H9 (cell line): ENCODE data around the gene MAD1L1. TPM values are rescaled to one million over a fixed set of nuclear protein-coding genes. Genes with fewer than 3 reads are reported as not detected.

Source experiments
- DNase-seq: peaks from one replicate; pipeline ENCODE4 v3.0.0-alpha.2; 2017
- H2AFZ ChIP-seq: one replicate; pipeline ENCODE4 v1.6.1; 2013; ENCODE audit warnings: mild to moderate bottlenecking, low read length, control low read depth, moderate library complexity
- H2AK5ac ChIP-seq: 2 replicates; pipeline ENCODE4 v1.6.1; 2013; ENCODE audit warnings: low read length, control low read depth, mixed read lengths; ENCODE audit not compliant: insufficient read length
- H2BK120ac ChIP-seq: one replicate; pipeline ENCODE4 v1.6.1; 2013; ENCODE audit warnings: low read depth, mild to moderate bottlenecking, low read length, control low read depth, inconsistent platforms; ENCODE audit not compliant: poor library complexity, severe bottlenecking
- H2BK12ac ChIP-seq: 2 replicates; pipeline ENCODE4 v1.6.1; 2013; ENCODE audit warnings: low read length, control low read depth, mixed read lengths, low read depth; ENCODE audit not compliant: insufficient read length
- H2BK15ac ChIP-seq: 2 replicates; pipeline ENCODE4 v1.6.1; 2013; ENCODE audit warnings: low read depth, low read length, control low read depth
- H2BK20ac ChIP-seq: one replicate; pipeline ENCODE4 v1.6.1; 2013; ENCODE audit warnings: low read depth, mild to moderate bottlenecking, low read length, control low read depth, inconsistent platforms; ENCODE audit not compliant: poor library complexity, severe bottlenecking
- H2BK5ac ChIP-seq: 2 replicates; pipeline ENCODE4 v1.6.1; 2013; ENCODE audit warnings: low read length, control low read depth, mixed read lengths; ENCODE audit not compliant: insufficient read length
- H3K14ac ChIP-seq: 2 replicates; pipeline ENCODE4 v1.6.1; 2013; ENCODE audit warnings: low read length, control low read depth; ENCODE audit not compliant: insufficient read depth
- H3K18ac ChIP-seq: 2 replicates; pipeline ENCODE4 v1.6.1; 2013; ENCODE audit warnings: low read depth, mild to moderate bottlenecking, mixed read lengths, low read length, control low read depth; ENCODE audit not compliant: insufficient read length
- H3K23ac ChIP-seq: 2 replicates; pipeline ENCODE4 v1.6.1; 2013; ENCODE audit warnings: low read length, control low read depth, mixed read lengths, low read depth; ENCODE audit not compliant: insufficient read length
- H3K23me2 ChIP-seq: 2 replicates; pipeline ENCODE4 v1.6.1; 2013; ENCODE audit warnings: low read depth, mild to moderate bottlenecking, mixed read lengths, low read length, control low read depth; ENCODE audit not compliant: insufficient read length, poor library complexity, severe bottlenecking
- H3K27ac ChIP-seq: 2 replicates; pipeline ENCODE4 v1.5.1; 2013; ENCODE audit warnings: low read length, control low read depth, mixed read lengths, low read depth; ENCODE audit not compliant: insufficient read length
- H3K27me3 ChIP-seq: 2 replicates; pipeline ENCODE4 v1.6.1; 2013; ENCODE audit warnings: low read length, control low read depth, inconsistent platforms; ENCODE audit not compliant: insufficient read depth
- H3K4ac ChIP-seq: 2 replicates; pipeline ENCODE4 v1.6.1; 2013; ENCODE audit warnings: low read depth, mild to moderate bottlenecking, control low read depth, inconsistent platforms, low read length, moderate library complexity
- H3K4me1 ChIP-seq: 2 replicates; pipeline ENCODE4 v1.6.1; 2013; ENCODE audit warnings: low read length, control low read depth, inconsistent platforms; ENCODE audit not compliant: insufficient read depth
- H3K4me2 ChIP-seq: 2 replicates; pipeline ENCODE4 v1.6.1; 2013; ENCODE audit warnings: low read length, control low read depth, mixed read lengths; ENCODE audit not compliant: insufficient read length, insufficient read depth
- H3K56ac ChIP-seq: 2 replicates; pipeline ENCODE4 v1.6.1; 2013; ENCODE audit warnings: low read depth, mild to moderate bottlenecking, mixed read lengths, low read length, control low read depth; ENCODE audit not compliant: insufficient read length
- H3K79me1 ChIP-seq: 2 replicates; pipeline ENCODE4 v1.6.1; 2013; ENCODE audit warnings: low read depth, mild to moderate bottlenecking, moderate library complexity, low read length, control low read depth, inconsistent platforms; ENCODE audit not compliant: insufficient read depth, poor library complexity, severe bottlenecking
- H3K79me2 ChIP-seq: 2 replicates; pipeline ENCODE4 v1.6.1; 2013; ENCODE audit warnings: low read length, control low read depth, inconsistent platforms; ENCODE audit not compliant: insufficient read depth
- H3K9ac ChIP-seq: 2 replicates; pipeline ENCODE4 v1.6.1; 2013; ENCODE audit warnings: low read length, control low read depth, mixed read lengths; ENCODE audit not compliant: insufficient read length; ENCODE audit errors: extremely low read depth
- H3K9me3 ChIP-seq: one replicate; pipeline ENCODE4 v1.6.1; 2013; ENCODE audit warnings: low read depth, low read length, inconsistent platforms; ENCODE audit not compliant: control insufficient read depth
- H3T11ph ChIP-seq: one replicate; pipeline ENCODE4 v1.6.1; 2013; ENCODE audit warnings: mild to moderate bottlenecking, low read length, control low read depth, inconsistent platforms
- H4K20me1 ChIP-seq: one replicate; pipeline ENCODE4 v1.6.1; 2013; ENCODE audit not compliant: control insufficient read depth, insufficient read length, insufficient read depth
- H4K5ac ChIP-seq: 2 replicates; pipeline ENCODE4 v1.6.1; 2013; ENCODE audit warnings: low read depth, mild to moderate bottlenecking, mixed read lengths, low read length, control low read depth; ENCODE audit not compliant: insufficient read length
- H4K8ac ChIP-seq: replicated peaks from 2 replicates; pipeline ENCODE4 v1.6.1; 2013; ENCODE audit warnings: low read length, control low read depth, mixed read lengths, low read depth; ENCODE audit not compliant: insufficient read length
- H4K91ac ChIP-seq: 2 replicates; pipeline ENCODE4 v1.6.1; 2013; ENCODE audit warnings: low read depth, mild to moderate bottlenecking, moderate library complexity, mixed read lengths, low read length, control low read depth; ENCODE audit not compliant: insufficient read length
- H3K27ac Mint-ChIP-seq, 3 experiments: 2 replicates in 2 of 3; 3 replicates in 1 of 3; pipeline ENCODE4 v1.8.0; 2020 to 2021; ENCODE audit warnings: mixed read lengths in 3 of 3, mild to moderate bottlenecking in 1 of 3, moderate library complexity in 1 of 3
- H3K27me3 Mint-ChIP-seq: 2 replicates; pipeline ENCODE4 v1.8.0; 2021; ENCODE audit warnings: low read depth, mild to moderate bottlenecking, moderate library complexity, mixed read lengths
- H3K36me3 Mint-ChIP-seq, 3 experiments: 2 replicates in 2 of 3; 3 replicates in 1 of 3; pipeline ENCODE4 v1.8.0; 2020 to 2021; ENCODE audit warnings: low read depth in 3 of 3, mixed read lengths in 3 of 3; ENCODE audit not compliant: insufficient read depth in 1 of 3
- H3K4me1 Mint-ChIP-seq, 2 experiments: 2 replicates each; pipeline ENCODE4 v1.8.0; 2020; ENCODE audit warnings: mixed read lengths in 2 of 2
- H3K4me3 Mint-ChIP-seq, 2 experiments: 2 replicates in 1 of 2; 3 replicates in 1 of 2; pipeline ENCODE4 v1.8.0; 2020 to 2021; ENCODE audit warnings: mild to moderate bottlenecking in 2 of 2, mixed read lengths in 2 of 2, moderate library complexity in 1 of 2
- H3K9me3 Mint-ChIP-seq, 2 experiments: 2 replicates in 1 of 2; 3 replicates in 1 of 2; pipeline ENCODE4 v1.8.0; 2020; ENCODE audit warnings: mild to moderate bottlenecking in 2 of 2, mixed read lengths in 2 of 2, moderate library complexity in 1 of 2
- WGBS: extraction: QIAGEN DNeasy Blood & Tissue Kit; methylation state at CpG from one replicate; pipeline ENCODE4 v1.1.7; 2013; ENCODE audit warnings: missing lambda C conversion rate, low lambda C conversion rate, mixed read lengths; ENCODE audit not compliant: insufficient read length; ENCODE audit errors: extremely low coverage; 5-methylcytosine and 5-hydroxymethylcytosine counted together
- total RNA-seq: library from RNA; stranded (reverse); gene quantifications from 2 replicates; pipeline ENCODE4 v1.2.1, GENCODE V29; 2021
- TF ChIP-seq, protein P1 (sequence below): fragments of 200-600 bp; sonication (generic); conservative IDR thresholded peaks from 3 replicates; pipeline ENCODE4 v1.8.0; 2021; ENCODE audit warnings: antibody characterized with exemption, mild to moderate bottlenecking

MAD1L1 gene
- total RNA-seq, 1 experiment from 2014 or later = 39.0 TPM

DNA sequence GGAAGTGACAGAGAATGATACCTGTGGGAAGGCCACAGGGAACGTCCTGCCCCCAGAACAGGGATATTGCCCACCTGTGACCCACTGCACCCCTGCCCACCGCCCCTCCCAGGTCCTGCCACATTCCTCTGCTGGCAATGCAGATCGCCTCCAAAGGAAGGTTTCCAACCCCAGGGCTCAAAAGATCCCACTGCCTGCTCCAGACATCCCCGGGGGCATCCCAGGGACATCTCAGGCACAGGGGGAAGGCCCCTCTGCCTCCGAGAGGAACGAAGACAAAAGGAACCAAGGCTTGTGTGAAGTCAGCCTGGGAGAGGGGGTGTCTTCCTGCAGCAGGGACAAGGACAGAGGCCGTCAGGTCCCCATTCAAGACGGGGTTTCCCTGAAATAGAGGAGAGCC is 37.8 kb upstream of the MAD1L1 start:
- no peak overlapping the region for H3K56ac ChIP-seq
- H2BK12ac ChIP-seq = no peak overlapping the region
- no peak overlapping the region for H2BK5ac ChIP-seq
- peak overlapping the region; percentile 67 to 85 (median 68); a peak in 4 of 7 replicates for H3K27ac Mint-ChIP-seq
- no peak overlapping the region for H3K18ac ChIP-seq
- H2BK120ac ChIP-seq = no peak overlapping the region
- TF ChIP-seq, protein P1, sequence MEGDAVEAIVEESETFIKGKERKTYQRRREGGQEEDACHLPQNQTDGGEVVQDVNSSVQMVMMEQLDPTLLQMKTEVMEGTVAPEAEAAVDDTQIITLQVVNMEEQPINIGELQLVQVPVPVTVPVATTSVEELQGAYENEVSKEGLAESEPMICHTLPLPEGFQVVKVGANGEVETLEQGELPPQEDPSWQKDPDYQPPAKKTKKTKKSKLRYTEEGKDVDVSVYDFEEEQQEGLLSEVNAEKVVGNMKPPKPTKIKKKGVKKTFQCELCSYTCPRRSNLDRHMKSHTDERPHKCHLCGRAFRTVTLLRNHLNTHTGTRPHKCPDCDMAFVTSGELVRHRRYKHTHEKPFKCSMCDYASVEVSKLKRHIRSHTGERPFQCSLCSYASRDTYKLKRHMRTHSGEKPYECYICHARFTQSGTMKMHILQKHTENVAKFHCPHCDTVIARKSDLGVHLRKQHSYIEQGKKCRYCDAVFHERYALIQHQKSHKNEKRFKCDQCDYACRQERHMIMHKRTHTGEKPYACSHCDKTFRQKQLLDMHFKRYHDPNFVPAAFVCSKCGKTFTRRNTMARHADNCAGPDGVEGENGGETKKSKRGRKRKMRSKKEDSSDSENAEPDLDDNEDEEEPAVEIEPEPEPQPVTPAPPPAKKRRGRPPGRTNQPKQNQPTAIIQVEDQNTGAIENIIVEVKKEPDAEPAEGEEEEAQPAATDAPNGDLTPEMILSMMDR = no peak
- no peak overlapping the region for H3K9ac ChIP-seq
- H4K8ac ChIP-seq = no peak overlapping the region
- H3K23ac ChIP-seq = no peak overlapping the region
- no peaks in the 10 kb centered on the region for H3K27me3 Mint-ChIP-seq
- H3K23me2 ChIP-seq = no peaks in the 10 kb centered on the region
- H3K4ac ChIP-seq = no peak overlapping the region
- no peaks in the 10 kb centered on the region for H3K27me3 ChIP-seq
- H2BK20ac ChIP-seq = no peak overlapping the region
- no peak overlapping the region for H2AK5ac ChIP-seq
- no peak overlapping the region for H3K4me2 ChIP-seq
- peak overlapping the region; percentile 31; the same call in 1 of the 2 replicates for H3K14ac ChIP-seq
- H4K5ac ChIP-seq = no peak overlapping the region
- H3K79me2 ChIP-seq = no peaks in the 10 kb centered on the region
- no peaks in the 10 kb centered on the region for H3K79me1 ChIP-seq
- H3K9me3 ChIP-seq = no peaks in the 10 kb centered on the region
- peaks cover 18 to 20% of the 10 kb centered on the region in 2 experiments for H3K4me1 Mint-ChIP-seq
- no CpG with 5 or more reads among the region's 8 CpGs for WGBS
- peaks cover 2% of the 10 kb centered on the region; the same call in 1 of the 2 replicates for H3K4me1 ChIP-seq
- peak overlapping the region in 1 of 2 experiments; percentile 14; a peak in 1 of 5 replicates for H3K4me3 Mint-ChIP-seq
- peak; percentile 37 for DNase-seq
- no peak overlapping the region for H2AFZ ChIP-seq
- peaks cover 7 to 10% of the 10 kb centered on the region in 2 experiments; a peak in 4 of 5 replicates for H3K9me3 Mint-ChIP-seq
- H3K36me3 Mint-ChIP-seq = peaks cover 17 to 42% (median 31%) of the 10 kb centered on the region in 3 experiments
- H4K20me1 ChIP-seq = no peaks in the 10 kb centered on the region
- no peak overlapping the region for H2BK15ac ChIP-seq
- no peak overlapping the region for H3T11ph ChIP-seq
- no peak overlapping the region for H3K27ac ChIP-seq
- H4K91ac ChIP-seq = no peak overlapping the region
